ENCODE results near the gene SMCO3. TPM values are rescaled to one million over a fixed set of nuclear protein-coding genes. Genes with fewer than 3 reads are reported as not detected.

SMCO3 gene
- total RNA-seq: 1 to 10 TPM in 3 of 7 donors, under 1 TPM in 4; 0.32 to 1.6 (median 0.77) TPM
- 1 to 10 TPM in 1 of 3 donors, under 1 TPM in 2; 0.57 to 1.5 (median 0.97) TPM for polyA plus RNA-seq
- long read RNA-seq, donor 1: 0 reads
- long read RNA-seq, donor 2: 0 reads

- no peak for TF ChIP-seq CTCF (IDR thresholded peaks at IDR 0.05 in 8 of 11, conservative IDR thresholded peaks at IDR 0.05 in 3 of 11)
- TF ChIP-seq POLR2AphosphoS5 (IDR thresholded peaks at IDR 0.05): no peak
- no peak for TF ChIP-seq POLR2A (IDR thresholded peaks at IDR 0.05)
- DNase-seq: no peak
- intact Hi-C loops (cut with DNase I; ENCODE audit: low total_unique reads): no loop called here
- Histone ChIP-seq H3K4me1 (peaks cover 0 to 12% (median 7%) of the 10 kb centered on the region in 6 donors), H3K4me3 (no peak within 1 kb of the TSS), H3K27me3 (replicated peaks in 1 of 7) (no peaks in the 10 kb centered on the region), H3K36me3 (no peaks in the 10 kb centered on the region), H3K9me3 (no peaks in the 10 kb centered on the region), H3K27ac (no peak within 1 kb of the TSS)
- 86 to 91% (median 88%) methylated on average over 3 of the region's 3 CpGs for WGBS, 5 donors
These were observed at the start of gene SMCO3 for GRCh38 chr12:14814014-14814413. SMCO3 (minus strand) TSS chr12:14814182; CDS start chr12:14806680, 7,502 bp downstream.

- intact Hi-C loops (cut with DNase I; ENCODE audit: low total_unique reads): no loop called here
These were observed 46.5 kb upstream of the SMCO3 start for GRCh38 chr12:14860490-14860889.

GRCh38 chr12:14858513-14858912 is 44.5 kb upstream of the SMCO3 start:
- H3K4me1 ChIP-seq: no peaks in the 10 kb centered on the region
- H3K4me3 ChIP-seq: no peak overlapping the region
- no peaks in the 10 kb centered on the region for H3K27me3 ChIP-seq (replicated peaks in 1 of 7)
- peaks cover 0 to 42% (median 29%) of the 10 kb centered on the region in 8 donors for H3K9me3 ChIP-seq
- no peak for DNase-seq
- no peak for TF ChIP-seq POLR2AphosphoS5 (IDR thresholded peaks at IDR 0.05)
- no peak overlapping the region for H3K27ac ChIP-seq
- no peaks in the 10 kb centered on the region for H3K36me3 ChIP-seq
- intact Hi-C loops (cut with DNase I; ENCODE audit: low total_unique reads): no loop called here
- WGBS, 5 donors: 69 to 95% (median 82%) methylated on average over 1 of the region's 1 CpG

More at GRCh38 chr12:14860490-14860889, 46.5 kb upstream of the SMCO3 start:
- no peaks in the 10 kb centered on the region for H3K4me1 ChIP-seq
- TF ChIP-seq POLR2A (IDR thresholded peaks at IDR 0.05) (no peak), CTCF (IDR thresholded peaks at IDR 0.05 in 8 of 11, conservative IDR thresholded peaks at IDR 0.05 in 3 of 11) (no peak), POLR2AphosphoS5 (IDR thresholded peaks at IDR 0.05) (no peak)
- DNase-seq: no peak
- peaks cover 0 to 42% (median 29%) of the 10 kb centered on the region in 8 donors for H3K9me3 ChIP-seq
- H3K36me3 ChIP-seq: no peaks in the 10 kb centered on the region
- H3K27me3 ChIP-seq (replicated peaks in 1 of 7): no peaks in the 10 kb centered on the region
- H3K4me3 ChIP-seq: no peak overlapping the region
- no peak overlapping the region for H3K27ac ChIP-seq

GRCh38 chr12:14854586-14855183 is 40.7 kb upstream of the SMCO3 start:
- 76 to 83% (median 80%) methylated on average over 6 of the region's 6 CpGs for WGBS, 5 donors
- intact Hi-C loops (cut with DNase I; ENCODE audit: low total_unique reads): no loop called here

More at GRCh38 chr12:14854586-14855183, 40.7 kb upstream of the SMCO3 start:
- no peak for TF ChIP-seq POLR2AphosphoS5 (IDR thresholded peaks at IDR 0.05)
- TF ChIP-seq POLR2A (IDR thresholded peaks at IDR 0.05): no peak
- TF ChIP-seq CTCF (IDR thresholded peaks at IDR 0.05 in 8 of 11, conservative IDR thresholded peaks at IDR 0.05 in 3 of 11): no peak
- Histone ChIP-seq H3K4me1 (no peaks in the 10 kb centered on the region), H3K4me3 (no peak overlapping the region), H3K27ac (no peak overlapping the region), H3K9me3 (peaks cover 0 to 15% (median 9%) of the 10 kb centered on the region in 8 donors), H3K36me3 (no peaks in the 10 kb centered on the region), H3K27me3 (replicated peaks in 1 of 7) (no peaks in the 10 kb centered on the region)
- no peak for DNase-seq
